Gastroesophageal sphincter (tissue), 4 donors: ENCODE measurements around the gene RXRA. TPM values are rescaled to one million over a fixed set of nuclear protein-coding genes. Genes with fewer than 3 reads are reported as not detected.

Source experiments
- ATAC-seq: fragments of 150-250 bp; one replicate; pipeline ENCODE4 v1.9.1; 2016; ENCODE audit warnings: mild to moderate bottlenecking, moderate library complexity
- H3K27ac ChIP-seq, 4 donors: fragments of 200-600 bp; sonication (generic) in 3 of 4; 1 replicate in 3 of 4; 2 replicates in 1 of 4; pipeline ENCODE4 v1.5.1; 2016 to 2019
- H3K27me3 ChIP-seq: fragments of 200-600 bp; sonication (generic); one replicate; pipeline ENCODE4 v1.5.1; 2019
- H3K36me3 ChIP-seq, 2 donors: fragments of 200-600 bp; sonication (generic); one replicate each; pipeline ENCODE4 v1.5.1; 2019; ENCODE audit warnings: control low read depth in 1 of 2
- H3K4me1 ChIP-seq, 3 donors: fragments of 200-600 bp; sonication (generic); 1 replicate in 2 of 3; 2 replicates in 1 of 3; pipeline ENCODE4 v1.5.1; 2016 to 2019; ENCODE audit warnings: control low read depth in 2 of 3
- H3K4me3 ChIP-seq, 2 donors: fragments of 200-600 bp; sonication (generic); one replicate each; pipeline ENCODE4 v1.5.1; 2019; ENCODE audit warnings: mild to moderate bottlenecking in 1 of 2, moderate library complexity in 1 of 2
- H3K9me3 ChIP-seq, 3 donors: fragments of 200-600 bp; sonication (generic); one replicate each; pipeline ENCODE4 v1.5.1; 2017 to 2019; ENCODE audit warnings: control low read depth in 2 of 3
- EP300 ChIP-seq: sonication (generic); formaldehyde crosslinking; IDR thresholded peaks from one replicate; pipeline ENCODE4 v1.6.1; 2017; ENCODE audit warnings: antibody characterized with exemption, mild to moderate bottlenecking
- POLR2A ChIP-seq, 2 donors: fragments of 450-650 bp; IDR thresholded peaks; one replicate each; pipeline ENCODE4 v1.6.1; 2017; ENCODE audit warnings: antibody characterized with exemption in 2 of 2, mild to moderate bottlenecking in 2 of 2, moderate library complexity in 1 of 2
- POLR2AphosphoS5 ChIP-seq: sonication (generic); formaldehyde crosslinking; IDR thresholded peaks from one replicate; pipeline ENCODE4 v1.6.1; 2017; ENCODE audit warnings: antibody characterized with exemption
- WGBS, 2 donors: methylation state at CpG; one replicate each; pipeline ENCODE4 v1.1.5; 2018; ENCODE audit warnings: low coverage in 1 of 2; 5-methylcytosine and 5-hydroxymethylcytosine counted together
- total RNA-seq, 4 donors: library from RNA; depleted of rRNA; stranded (reverse); fragments of >200 nt; gene quantifications; one replicate each; pipeline ENCODE4 v1.1.0, GENCODE V29; 2016
- TF ChIP-seq, protein P1 (sequence below), 4 experiments: fragments of 200-600 bp in 2 of 4; fragments of 450-650 bp in 2 of 4; sonication (generic) in 1 of 4; IDR thresholded peaks; one replicate each; pipeline ENCODE4 v1.5.1; 2017 to 2019; ENCODE audit warnings: antibody characterized with exemption in 4 of 4, mild to moderate bottlenecking in 2 of 4, moderate library complexity in 2 of 4

The RXRA gene
- total RNA-seq, 4 donors from 2014 or later = 45.1 to 78.9 (median 55.3) TPM

DNA sequence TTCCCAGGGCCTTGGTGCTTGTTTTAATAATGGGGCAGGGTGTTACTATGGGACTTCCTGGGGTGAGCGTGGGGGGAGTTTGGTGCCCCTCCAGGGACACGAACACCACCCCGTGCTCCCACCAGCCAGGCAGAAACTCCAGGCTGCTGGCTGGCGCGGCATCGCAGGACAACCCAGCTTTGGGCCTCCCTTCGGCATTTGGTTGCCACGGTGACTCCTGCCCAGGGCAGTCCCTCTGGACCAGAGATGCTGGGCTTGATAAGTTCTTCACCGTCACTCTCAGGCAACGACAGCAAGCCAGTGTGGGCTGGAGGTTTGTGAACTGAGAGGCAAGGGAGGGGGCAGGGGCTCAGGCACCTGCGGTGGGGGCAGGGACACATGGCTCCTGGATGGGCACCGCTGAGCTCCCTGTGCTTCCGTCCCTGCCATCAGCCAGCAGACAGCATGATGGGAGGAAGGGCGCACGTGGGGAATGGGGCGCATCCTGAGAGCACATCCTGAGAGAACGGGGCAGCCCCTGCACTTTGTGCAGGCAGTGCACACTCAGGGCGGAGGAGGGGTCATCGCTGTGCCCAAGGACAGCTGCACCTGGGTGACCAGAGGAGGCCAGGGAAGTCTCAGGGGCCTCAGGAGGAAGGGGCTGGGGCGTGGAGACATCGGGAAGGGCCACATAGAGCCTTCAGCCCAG is 116.4 kb downstream of the RXRA start:
- no peak for ATAC-seq
- H3K4me3 ChIP-seq = no peak overlapping the region
- H3K9me3 ChIP-seq = no peaks in the 10 kb centered on the region
- WGBS, 2 donors = 9 to 69% methylated on average over 3 to 6 of the region's 21 CpGs
- TF ChIP-seq POLR2AphosphoS5 (no peak), EP300 (no peak), POLR2A (IDR thresholded peaks at IDR 0.05) (no peak)
- TF ChIP-seq, protein P1, sequence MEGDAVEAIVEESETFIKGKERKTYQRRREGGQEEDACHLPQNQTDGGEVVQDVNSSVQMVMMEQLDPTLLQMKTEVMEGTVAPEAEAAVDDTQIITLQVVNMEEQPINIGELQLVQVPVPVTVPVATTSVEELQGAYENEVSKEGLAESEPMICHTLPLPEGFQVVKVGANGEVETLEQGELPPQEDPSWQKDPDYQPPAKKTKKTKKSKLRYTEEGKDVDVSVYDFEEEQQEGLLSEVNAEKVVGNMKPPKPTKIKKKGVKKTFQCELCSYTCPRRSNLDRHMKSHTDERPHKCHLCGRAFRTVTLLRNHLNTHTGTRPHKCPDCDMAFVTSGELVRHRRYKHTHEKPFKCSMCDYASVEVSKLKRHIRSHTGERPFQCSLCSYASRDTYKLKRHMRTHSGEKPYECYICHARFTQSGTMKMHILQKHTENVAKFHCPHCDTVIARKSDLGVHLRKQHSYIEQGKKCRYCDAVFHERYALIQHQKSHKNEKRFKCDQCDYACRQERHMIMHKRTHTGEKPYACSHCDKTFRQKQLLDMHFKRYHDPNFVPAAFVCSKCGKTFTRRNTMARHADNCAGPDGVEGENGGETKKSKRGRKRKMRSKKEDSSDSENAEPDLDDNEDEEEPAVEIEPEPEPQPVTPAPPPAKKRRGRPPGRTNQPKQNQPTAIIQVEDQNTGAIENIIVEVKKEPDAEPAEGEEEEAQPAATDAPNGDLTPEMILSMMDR (IDR thresholded peaks at IDR 0.05) = no peak
- peaks cover 0 to 50% (median 33%) of the 10 kb centered on the region in 3 donors for H3K4me1 ChIP-seq
- peaks cover 0 to 8% of the 10 kb centered on the region in 2 donors for H3K36me3 ChIP-seq
- no peak overlapping the region for H3K27ac ChIP-seq
- H3K27me3 ChIP-seq = peaks cover 13% of the 10 kb centered on the region

DNA sequence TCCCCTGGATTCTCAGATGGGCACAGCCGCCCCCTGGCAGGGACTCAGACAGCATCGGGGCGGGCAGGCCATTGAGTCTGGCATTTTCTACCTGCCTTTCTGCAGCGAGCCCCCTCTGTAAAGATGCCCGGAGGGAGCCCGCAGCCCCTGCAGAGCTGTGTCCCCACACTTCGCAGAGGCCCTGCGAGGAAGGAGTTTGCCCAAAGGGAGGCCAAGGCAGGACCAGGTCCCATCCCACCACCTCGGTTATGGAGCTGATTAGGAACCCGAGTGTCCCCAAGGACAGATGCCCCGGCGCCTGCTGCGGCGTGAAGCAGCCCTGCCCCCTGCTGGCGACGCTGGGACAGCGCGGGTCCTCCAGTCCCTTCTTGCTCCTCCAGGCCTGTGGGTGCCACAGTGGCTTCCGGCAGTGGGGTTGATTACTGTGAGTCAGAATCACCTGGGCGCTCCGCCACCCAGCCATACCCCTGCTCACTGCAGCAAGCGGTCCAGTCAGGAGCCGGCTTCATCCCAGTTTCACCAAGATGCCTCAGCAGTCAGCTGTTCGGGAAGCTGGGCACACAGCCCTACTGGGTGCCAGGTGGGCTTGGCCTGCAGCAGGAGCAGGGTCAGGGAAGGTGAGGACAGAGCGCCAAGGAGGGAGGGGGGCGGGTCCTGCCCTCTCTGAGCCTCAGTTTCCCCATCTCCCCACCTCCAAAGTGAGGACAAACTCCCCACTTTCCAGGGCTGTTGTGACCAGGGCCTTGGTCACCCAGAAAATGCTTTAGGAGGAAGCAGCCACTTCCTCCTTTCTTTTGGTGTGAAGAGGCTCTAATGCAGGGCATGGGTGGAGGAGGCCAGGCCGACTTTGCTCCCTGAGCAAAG is 117.2 kb downstream of the RXRA start:
- peaks cover 13% of the 10 kb centered on the region for H3K27me3 ChIP-seq
- peaks cover 0 to 8% of the 10 kb centered on the region in 2 donors for H3K36me3 ChIP-seq
- peak overlapping the region in 3 of 4 donors; percentile 28 to 39 (median 29) for H3K27ac ChIP-seq
- H3K4me3 ChIP-seq = no peak overlapping the region
- H3K4me1 ChIP-seq = peaks cover 0 to 42% (median 25%) of the 10 kb centered on the region in 3 donors
- peak; percentile 86 for ATAC-seq
- peak; percentile 26 for TF ChIP-seq POLR2AphosphoS5
- no peak for TF ChIP-seq POLR2A (IDR thresholded peaks at IDR 0.05)
- TF ChIP-seq EP300 = no peak
- TF ChIP-seq, protein P1 (IDR thresholded peaks at IDR 0.05) = peak in 3 of 4 experiments; percentile 99
- 50 to 59% methylated on average over 1 to 2 of the region's 27 CpGs for WGBS, 2 donors
- peaks cover 0 to 2% (median 0%) of the 10 kb centered on the region in 3 donors for H3K9me3 ChIP-seq

DNA sequence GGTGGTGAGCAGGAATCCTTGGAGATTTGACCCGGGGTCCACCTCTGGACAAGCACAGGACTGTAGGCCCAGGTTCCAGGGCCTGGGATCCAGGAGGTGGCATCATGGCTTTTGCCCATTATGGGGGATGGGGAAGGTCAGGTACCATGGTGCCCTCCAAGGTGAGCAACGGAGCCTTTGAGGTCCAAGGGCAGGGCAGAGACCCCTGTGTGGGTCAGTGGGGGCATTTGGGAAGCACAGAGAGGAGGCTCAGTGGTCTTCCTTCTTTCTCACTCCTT is 117.7 kb downstream of the RXRA start:
- WGBS, 2 donors = 50 to 80% methylated on average over 1 to 2 of the region's 2 CpGs
- TF ChIP-seq, protein P1 (IDR thresholded peaks at IDR 0.05) = no peak
- TF ChIP-seq POLR2A (IDR thresholded peaks at IDR 0.05) (no peak), POLR2AphosphoS5 (no peak), EP300 (no peak)
- H3K9me3 ChIP-seq = peaks cover 0 to 8% (median 0%) of the 10 kb centered on the region in 3 donors
- peaks cover 0 to 37% (median 23%) of the 10 kb centered on the region in 3 donors for H3K4me1 ChIP-seq
- H3K4me3 ChIP-seq = no peak overlapping the region
- peaks cover 0 to 8% of the 10 kb centered on the region in 2 donors for H3K36me3 ChIP-seq
- H3K27ac ChIP-seq = peak overlapping the region in 3 of 4 donors; percentile 28 to 39 (median 29)
- no peak for ATAC-seq
- peaks cover 13% of the 10 kb centered on the region for H3K27me3 ChIP-seq

DNA sequence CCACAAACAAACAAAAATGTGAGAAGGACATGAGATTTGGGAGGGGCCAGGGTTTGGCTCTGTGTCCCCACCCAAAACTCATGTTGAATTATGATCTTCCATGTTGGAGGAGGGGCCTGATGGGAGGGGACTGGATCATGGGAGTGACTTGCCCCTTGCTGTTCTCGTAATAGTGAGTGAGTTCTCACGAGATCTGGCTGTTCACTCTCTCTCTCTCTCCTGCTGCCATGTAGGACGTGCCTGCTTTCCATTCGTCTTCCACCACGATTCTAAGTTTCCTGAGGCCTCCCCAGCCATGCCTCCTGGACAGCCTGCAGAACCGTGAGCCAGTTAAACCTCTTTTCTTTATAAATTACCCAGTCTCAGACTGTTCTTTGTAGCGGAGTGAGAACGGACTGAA is 118.7 kb downstream of the RXRA start:
- no peak overlapping the region for H3K4me3 ChIP-seq
- H3K36me3 ChIP-seq = no peaks in the 10 kb centered on the region
- WGBS, 2 donors = 20 to 65% methylated on average over 1 to 6 of the region's 8 CpGs
- H3K9me3 ChIP-seq = peaks cover 0 to 11% (median 0%) of the 10 kb centered on the region in 3 donors
- H3K4me1 ChIP-seq = peaks cover 0 to 33% (median 23%) of the 10 kb centered on the region in 3 donors
- no peak overlapping the region for H3K27ac ChIP-seq
- H3K27me3 ChIP-seq = peaks cover 13% of the 10 kb centered on the region
- no peak for ATAC-seq
- no peak for TF ChIP-seq EP300
- no peak for TF ChIP-seq POLR2AphosphoS5
- TF ChIP-seq, protein P1 (IDR thresholded peaks at IDR 0.05) = no peak
- TF ChIP-seq POLR2A (IDR thresholded peaks at IDR 0.05) = no peak
